ENCODE measurements around the gene PTPRZ1.

The PTPRZ1 gene

GRCh38 chr7:121960678-121961077, 87.7 kb downstream of the PTPRZ1 start:
- FAIRE-seq, result no peak

GRCh38 chr7:121961089-121961867, 88.3 kb downstream of the PTPRZ1 start:
- FAIRE-seq, result no peak

GRCh38 chr7:121966276-121966934, 93.4 kb downstream of the PTPRZ1 start:
- FAIRE-seq, result no peak

DNA sequence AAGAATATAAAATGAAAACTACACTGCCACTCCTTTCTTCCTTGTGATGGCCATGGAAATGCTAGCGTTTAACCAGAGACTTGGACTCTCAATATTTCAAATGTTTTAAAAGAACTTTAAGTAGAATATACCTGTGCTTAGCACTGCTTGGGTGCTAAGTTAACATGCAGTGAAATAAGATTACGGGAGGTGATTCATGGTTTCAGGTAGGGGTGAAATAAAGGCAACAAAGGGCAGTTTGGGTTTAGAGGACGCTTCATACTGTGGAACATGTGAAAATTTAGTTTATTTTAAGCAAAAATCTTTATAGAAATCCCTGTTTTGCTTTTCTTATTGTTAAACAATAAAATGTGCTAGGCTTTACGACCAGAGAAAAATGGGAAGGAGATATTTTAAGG, 94.0 kb downstream of the PTPRZ1 start:
- no peak for FAIRE-seq

DNA sequence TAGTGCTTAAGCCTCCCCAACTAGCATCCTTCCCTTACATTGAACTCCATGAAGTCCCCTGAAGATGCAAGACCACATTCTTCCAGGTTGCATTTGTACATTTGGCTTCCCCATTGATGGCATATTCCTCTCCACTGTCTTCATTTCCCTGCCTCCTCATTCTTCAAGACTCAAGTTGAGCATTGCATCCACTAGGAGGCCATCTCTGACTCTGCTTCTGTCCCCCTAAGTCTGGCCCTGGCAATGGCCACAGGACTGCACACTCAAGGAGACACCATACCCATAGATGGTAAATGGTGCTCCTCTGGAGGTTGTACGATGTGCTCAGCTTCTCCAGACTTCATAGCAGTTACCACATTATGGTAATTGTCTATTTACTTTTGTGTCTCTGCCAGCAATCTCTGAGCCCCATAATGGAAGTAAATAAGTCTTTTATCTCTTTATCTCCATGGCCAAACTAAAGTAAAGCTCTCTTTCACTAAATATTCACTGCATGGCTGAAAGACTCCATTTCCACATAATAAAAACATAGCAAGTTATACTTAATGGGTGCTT, 112.6 kb downstream of the PTPRZ1 start:
- no peak for FAIRE-seq

DNA sequence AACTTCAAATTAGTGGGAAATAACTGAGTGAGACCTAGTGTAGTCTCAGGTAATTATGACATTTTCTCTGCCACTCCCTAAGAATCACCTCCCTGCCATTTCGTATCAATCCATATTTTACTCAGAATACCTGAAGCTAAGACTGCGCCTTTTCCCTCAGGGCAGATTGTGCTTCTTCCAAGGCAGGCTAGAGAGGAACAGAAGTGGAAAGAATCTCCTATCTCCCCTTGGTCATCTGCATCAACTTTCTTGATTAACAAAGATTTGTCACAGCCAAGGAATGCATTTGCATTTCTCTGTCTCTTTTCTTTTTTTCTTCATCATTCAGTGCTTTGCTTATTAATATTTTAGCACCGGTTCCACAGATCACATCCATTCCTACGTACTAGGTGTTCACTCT, 119.1 kb downstream of the PTPRZ1 start:
- FAIRE-seq, result no peak

DNA sequence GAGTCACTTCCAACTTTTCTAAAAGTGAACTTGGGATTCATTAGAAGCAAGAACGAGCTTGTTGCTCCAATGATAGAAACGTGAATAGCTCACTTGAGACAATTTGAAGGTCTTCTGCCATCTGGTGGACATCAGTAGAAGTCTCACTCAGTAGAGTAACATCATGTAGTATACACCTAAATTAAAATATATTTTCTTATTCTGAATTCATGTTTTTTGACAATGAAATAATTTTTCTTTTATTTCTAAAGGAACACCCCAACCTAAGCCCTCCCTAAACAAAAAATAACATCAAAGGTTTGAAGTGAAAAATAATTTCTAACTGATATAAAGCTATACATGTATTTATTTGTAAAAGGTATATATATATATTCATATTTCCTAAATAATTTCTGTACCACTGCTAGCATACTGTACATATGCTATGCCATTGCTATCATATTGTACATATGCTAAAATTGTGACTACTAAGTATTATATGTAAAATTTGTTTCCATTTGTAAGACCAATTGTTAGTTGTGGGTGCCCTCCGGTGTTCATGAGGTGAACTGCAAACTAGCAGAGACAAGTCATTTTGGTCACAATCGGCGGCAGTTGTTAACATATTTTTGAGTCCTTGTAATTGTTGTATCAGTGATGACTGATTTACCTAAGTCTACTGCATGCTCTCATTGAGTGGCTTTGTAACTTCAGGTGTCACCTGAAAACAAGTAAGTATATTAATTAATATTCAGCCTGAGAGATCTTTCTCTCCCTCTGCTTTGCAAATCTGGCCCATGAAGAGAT, 121.9 kb downstream of the PTPRZ1 start:
- FAIRE-seq, result peak; percentile 89

DNA sequence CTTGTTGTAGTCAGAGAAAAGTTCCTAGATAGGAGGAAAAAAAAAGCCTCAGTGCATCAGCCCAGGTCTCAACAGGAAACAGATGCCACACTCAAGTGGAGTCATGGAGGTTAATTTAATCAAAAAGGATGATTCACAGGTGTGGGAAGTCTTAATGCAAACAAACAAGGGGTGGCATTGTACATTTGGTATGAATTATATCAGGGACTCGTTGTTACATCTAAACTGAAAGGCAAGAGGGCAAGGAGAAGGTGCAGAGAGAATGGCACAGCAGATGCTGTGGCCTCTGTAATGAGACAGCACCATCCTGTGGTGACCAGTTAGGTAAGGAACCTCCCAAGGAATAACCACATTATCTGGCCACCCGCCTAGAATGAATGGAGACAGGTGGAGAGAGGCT, 133.7 kb downstream of the PTPRZ1 start:
- no peak for FAIRE-seq

- no peak for FAIRE-seq
These were observed 137.2 kb downstream of the PTPRZ1 start for GRCh38 chr7:122010116-122010515.

DNA sequence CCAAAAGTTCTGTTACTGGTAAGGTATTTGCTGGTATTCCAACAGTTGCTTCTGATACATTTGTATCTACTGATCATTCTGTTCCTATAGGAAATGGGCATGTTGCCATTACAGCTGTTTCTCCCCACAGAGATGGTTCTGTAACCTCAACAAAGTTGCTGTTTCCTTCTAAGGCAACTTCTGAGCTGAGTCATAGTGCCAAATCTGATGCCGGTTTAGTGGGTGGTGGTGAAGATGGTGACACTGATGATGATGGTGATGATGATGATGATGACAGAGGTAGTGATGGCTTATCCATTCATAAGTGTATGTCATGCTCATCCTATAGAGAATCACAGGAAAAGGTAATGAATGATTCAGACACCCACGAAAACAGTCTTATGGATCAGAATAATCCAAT, 140.1 kb downstream of the PTPRZ1 start:
- FAIRE-seq, result no peak

GRCh38 chr7:122013630-122014029, 140.7 kb downstream of the PTPRZ1 start:
- no peak for FAIRE-seq

DNA sequence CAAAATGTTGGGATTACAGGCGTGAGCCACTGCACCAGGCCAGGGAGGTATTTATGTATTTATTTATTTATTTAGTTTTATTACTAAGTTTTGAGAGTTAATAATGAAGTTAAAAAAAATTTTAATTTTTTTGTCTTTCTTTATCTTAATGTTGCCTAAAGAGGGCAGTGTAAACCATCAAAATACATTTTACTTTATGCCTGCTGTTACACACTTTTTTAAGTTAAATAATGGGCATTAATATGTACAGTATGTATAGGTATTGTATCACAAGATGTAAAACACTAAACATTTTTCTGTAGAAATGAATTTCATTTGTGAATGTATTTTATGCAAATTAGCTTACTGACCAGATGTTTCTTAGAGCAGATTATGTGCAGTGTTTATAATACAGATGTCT, 141.7 kb downstream of the PTPRZ1 start:
- FAIRE-seq, result peak; percentile 89

DNA sequence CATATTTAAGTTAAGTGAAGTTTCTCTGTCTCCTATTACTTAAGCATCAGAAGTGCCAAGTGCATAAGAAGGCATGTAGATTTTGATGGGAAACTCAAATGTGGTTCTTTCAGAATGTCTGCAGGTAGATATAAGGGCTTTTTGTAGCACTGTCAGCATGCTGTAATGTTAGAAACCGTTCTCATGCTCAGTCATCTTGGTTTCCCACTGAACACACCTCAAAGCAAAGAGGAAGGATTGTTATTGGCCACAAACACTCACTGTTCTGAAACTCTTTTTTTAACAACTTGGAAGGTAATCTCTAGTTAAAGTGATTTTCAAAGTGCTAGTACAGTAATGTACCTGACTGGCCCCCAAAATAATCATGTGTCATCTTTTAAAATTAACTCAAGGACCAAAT, 145.1 kb downstream of the PTPRZ1 start:
- FAIRE-seq, result no peak

- no peak for FAIRE-seq
These were observed 154.1 kb downstream of the PTPRZ1 start for GRCh38 chr7:122027058-122027457.

DNA sequence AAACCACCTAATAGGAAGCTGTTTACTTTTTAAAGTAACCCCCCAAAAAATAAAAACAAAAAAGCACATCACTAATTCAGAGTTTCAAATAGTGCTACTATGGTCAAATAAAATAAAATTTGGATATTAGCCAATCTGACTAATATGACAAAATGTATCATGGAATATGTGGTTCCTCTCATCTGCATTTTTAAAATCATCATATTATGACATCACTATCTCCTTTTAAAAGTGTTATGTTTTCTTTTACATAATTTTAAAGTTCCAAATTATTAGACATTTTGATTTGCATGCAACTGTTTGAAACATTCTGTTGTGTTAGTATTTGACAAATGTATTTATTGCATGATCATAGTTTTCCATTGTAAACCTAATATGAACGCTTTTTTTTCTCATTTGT, 160.7 kb downstream of the PTPRZ1 start:
- FAIRE-seq, result no peak

DNA sequence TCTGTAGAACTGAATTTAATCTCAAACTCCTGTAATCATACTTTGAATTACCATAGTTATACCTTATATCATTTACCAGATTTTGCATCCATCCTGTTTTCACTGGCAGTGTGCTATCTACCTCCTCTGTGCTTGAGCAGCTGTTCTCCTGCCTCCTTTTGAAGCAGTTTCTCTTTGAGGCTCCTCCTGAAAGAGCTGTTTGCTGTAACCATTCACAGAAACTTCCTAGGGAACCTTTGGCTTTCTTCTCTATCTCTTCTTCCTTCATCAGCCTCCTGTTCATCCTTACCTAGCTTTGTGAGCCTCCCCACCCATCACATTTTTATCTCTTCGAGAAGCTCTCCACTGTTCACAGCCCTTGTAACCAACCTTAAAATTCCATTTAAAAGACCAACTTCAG, 162.9 kb downstream of the PTPRZ1 start:
- FAIRE-seq, result no peak

- FAIRE-seq, result no peak
These were observed 165.2 kb downstream of the PTPRZ1 start for GRCh38 chr7:122038134-122038533.

DNA sequence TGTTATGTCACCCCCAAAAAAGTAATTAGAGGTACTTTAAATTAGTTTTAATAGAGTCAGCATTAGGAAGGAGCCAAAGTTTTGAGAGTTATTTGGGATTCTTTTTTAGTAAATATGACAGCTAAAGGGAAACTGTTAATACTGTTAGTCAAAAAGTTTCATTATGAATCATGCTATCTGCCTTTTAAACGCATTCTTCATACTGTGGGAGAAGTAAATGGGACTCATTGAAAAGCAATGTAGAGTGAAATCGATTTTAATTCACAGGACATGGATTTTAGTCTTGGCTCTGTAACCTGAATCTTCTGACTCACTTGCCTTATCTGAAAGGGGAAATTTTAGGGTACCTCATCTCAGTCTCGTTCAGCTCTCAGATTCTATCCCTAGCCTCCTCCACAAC, 165.9 kb downstream of the PTPRZ1 start:
- no peak for FAIRE-seq

- FAIRE-seq, result no peak
These were observed 167.2 kb downstream of the PTPRZ1 start for GRCh38 chr7:122040147-122040546.

DNA sequence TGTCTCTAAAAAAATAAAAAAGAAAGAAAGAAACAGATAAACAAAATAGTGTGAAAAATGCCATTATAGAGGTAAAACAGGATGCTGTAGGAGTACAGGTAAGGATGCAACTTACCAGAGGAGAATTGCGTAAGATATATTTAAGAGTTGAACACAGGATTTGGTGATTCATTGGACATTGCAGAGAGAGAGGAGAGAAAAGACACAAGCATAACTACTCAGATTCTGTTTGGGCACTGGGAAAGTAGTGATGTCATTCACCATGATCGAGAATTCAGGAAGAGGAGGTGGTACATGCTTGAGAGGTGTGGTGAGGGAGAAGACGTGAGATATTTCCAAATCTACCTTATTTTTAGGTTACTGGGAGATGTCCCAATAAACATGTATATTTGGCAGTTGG, 173.4 kb downstream of the PTPRZ1 start:
- FAIRE-seq, result no peak

DNA sequence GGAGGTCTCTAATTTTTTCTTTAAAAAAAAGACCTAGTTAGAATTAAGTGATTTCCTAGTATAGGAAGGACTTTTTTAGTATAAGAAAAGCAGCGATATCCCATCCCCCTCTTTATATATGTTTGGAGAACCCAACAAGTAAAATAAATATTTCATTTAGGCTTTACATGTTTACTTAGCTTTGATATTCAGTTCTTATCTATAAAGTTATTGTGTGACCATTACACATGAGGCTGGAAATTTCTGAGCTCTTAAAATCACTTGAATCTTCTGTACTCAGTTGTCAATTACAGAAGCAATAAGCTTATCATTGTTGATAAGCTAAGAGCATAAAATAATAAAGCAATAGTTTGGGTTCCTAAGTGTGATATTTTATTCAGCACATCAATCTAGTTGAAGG, 181.4 kb downstream of the PTPRZ1 start:
- no peak for FAIRE-seq

GRCh38 chr7:122055073-122055472, 182.1 kb downstream of the PTPRZ1 start:
- FAIRE-seq, result no peak

- FAIRE-seq, result no peak
These were observed 184.0 kb downstream of the PTPRZ1 start for GRCh38 chr7:122056977-122057376.

DNA sequence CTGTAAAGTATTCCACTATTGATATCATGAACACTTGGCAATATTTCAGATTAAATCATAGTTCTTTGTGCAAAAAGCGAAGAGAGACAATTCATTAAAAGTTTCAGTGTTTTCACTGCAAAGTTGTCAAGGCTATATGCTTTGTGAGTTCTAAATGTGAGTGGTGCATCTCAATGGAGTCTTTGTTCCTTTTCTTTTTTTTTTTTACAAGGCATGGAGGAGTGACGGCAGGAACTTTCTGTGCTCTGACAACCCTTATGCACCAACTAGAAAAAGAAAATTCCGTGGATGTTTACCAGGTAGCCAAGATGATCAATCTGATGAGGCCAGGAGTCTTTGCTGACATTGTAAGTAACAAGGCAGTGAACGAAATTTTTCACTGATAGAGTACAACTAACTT, 186.6 kb downstream of the PTPRZ1 start:
- no peak for FAIRE-seq

All from G401.6 (cell line).